Superior temporal gyrus (tissue), 1 donor: Measurements from ENCODE around the gene AASDH.
"Not testable (repeated sequence)": the region's sequence is repeated elsewhere in the genome, so short reads cannot be mapped to it uniquely, and the experiment has no call there.

Experiments
- DNase-seq: peaks from one replicate; pipeline ENCODE4 v3.0.0-alpha.2; 2016; ENCODE audit errors: extremely low spot score

The AASDH gene

GRCh38 chr4:56400560-56400959, 13.3 kb upstream of the AASDH start:
- no peak for DNase-seq

- no peak for DNase-seq
These were observed 4.0 kb upstream of the AASDH start for GRCh38 chr4:56391270-56391669.

- DNase-seq = no peak
These were observed 2.3 kb upstream of the AASDH start for GRCh38 chr4:56389558-56389957.

GRCh38 chr4:56388306-56388705, 1.0 kb upstream of the AASDH start:
- no peak for DNase-seq

- no peak for DNase-seq
These were observed 1.2 kb downstream of the AASDH start for GRCh38 chr4:56386091-56386490.

- no peak for DNase-seq
These were observed 11.8 kb downstream of the AASDH start for GRCh38 chr4:56375458-56375857.

GRCh38 chr4:56374956-56375355, 12.3 kb downstream of the AASDH start:
- DNase-seq = no peak

- no peak for DNase-seq
These were observed 14.5 kb downstream of the AASDH start for GRCh38 chr4:56372774-56373173.

- DNase-seq = no peak
These were observed 15.7 kb downstream of the AASDH start for GRCh38 chr4:56371426-56372220.

- no peak for DNase-seq
These were observed 16.9 kb downstream of the AASDH start for GRCh38 chr4:56370377-56370776.

- not testable (repeated sequence) for DNase-seq
These were observed 24.3 kb downstream of the AASDH start for GRCh38 chr4:56362981-56363380.

GRCh38 chr4:56360071-56360470, 27.2 kb downstream of the AASDH start:
- DNase-seq = no peak

- no peak for DNase-seq
These were observed 30.6 kb downstream of the AASDH start for GRCh38 chr4:56356650-56357049.

- no peak for DNase-seq
These were observed 38.7 kb downstream of the AASDH start for GRCh38 chr4:56348576-56348975.

GRCh38 chr4:56345458-56345857, 41.8 kb downstream of the AASDH start:
- no peak for DNase-seq

GRCh38 chr4:56342746-56343145, 44.5 kb downstream of the AASDH start:
- no peak for DNase-seq

- no peak for DNase-seq
These were observed 56.6 kb downstream of the AASDH start for GRCh38 chr4:56330691-56331090.

GRCh38 chr4:56326363-56326762, 60.9 kb downstream of the AASDH start:
- no peak for DNase-seq

- no peak for DNase-seq
These were observed 63.2 kb downstream of the AASDH start for GRCh38 chr4:56324011-56324610.

- DNase-seq = no peak
These were observed 64.0 kb downstream of the AASDH start for GRCh38 chr4:56323327-56323726.

GRCh38 chr4:56321251-56321650, 66.0 kb downstream of the AASDH start:
- DNase-seq = no peak

GRCh38 chr4:56320293-56320692, 67.0 kb downstream of the AASDH start:
- DNase-seq = no peak

- no peak for DNase-seq
These were observed 68.7 kb downstream of the AASDH start for GRCh38 chr4:56318555-56318954.

GRCh38 chr4:56317749-56318148, 69.5 kb downstream of the AASDH start:
- no peak for DNase-seq
